Smooth muscle cell (in vitro differentiated cells): Measurements from ENCODE around the gene UNC5C. TPM values are rescaled to one million over a fixed set of nuclear protein-coding genes. Genes with fewer than 3 reads are reported as not detected.

Experiments used
- DNase-seq: peaks from one replicate; lab custom pipeline; 2025; ENCODE audit not compliant: unreplicated experiment; lab: John Stamatoyannopoulos, UW
- H2AFZ ChIP-seq: fragments of 200-600 bp; sonication (generic); 2 replicates; pipeline ENCODE4 v1.6.0; 2016; ENCODE audit warnings: antibody characterized with exemption, low read depth, mild to moderate bottlenecking
- H3F3A ChIP-seq: fragments of 200-600 bp; sonication (generic); 2 replicates; pipeline ENCODE4 v1.6.0; 2017; ENCODE audit warnings: antibody characterized with exemption, low read depth
- H3K27ac ChIP-seq: fragments of 200-600 bp; sonication (generic); 2 replicates; pipeline ENCODE4 v1.5.1; 2016; ENCODE audit warnings: low read depth, mild to moderate bottlenecking
- H3K27me3 ChIP-seq: fragments of 200-600 bp; sonication (generic); 2 replicates; pipeline ENCODE4 v1.6.1; 2016; ENCODE audit warnings: low read depth, mild to moderate bottlenecking
- H3K36me3 ChIP-seq: fragments of 200-600 bp; sonication (generic); 2 replicates; pipeline ENCODE4 v1.5.1; 2016; ENCODE audit warnings: low read depth
- H3K4me1 ChIP-seq: fragments of 200-600 bp; sonication (generic); 2 replicates; pipeline ENCODE4 v1.5.1; 2016; ENCODE audit warnings: low read depth
- H3K4me2 ChIP-seq: fragments of 200-600 bp; sonication (generic); 2 replicates; pipeline ENCODE4 v1.6.0; 2016; ENCODE audit warnings: mild to moderate bottlenecking
- H3K4me3 ChIP-seq: fragments of 200-600 bp; sonication (generic); 2 replicates; pipeline ENCODE4 v1.5.1; 2016; ENCODE audit warnings: mild to moderate bottlenecking
- H3K79me2 ChIP-seq: fragments of 200-600 bp; sonication (generic); 2 replicates; pipeline ENCODE4 v1.6.0; 2016; ENCODE audit warnings: low read depth, mild to moderate bottlenecking
- H3K9ac ChIP-seq: fragments of 200-600 bp; sonication (generic); 2 replicates; pipeline ENCODE4 v1.6.0; 2016; ENCODE audit warnings: low read depth
- H3K9me3 ChIP-seq: fragments of 200-600 bp; sonication (generic); replicated peaks from 2 replicates; pipeline ENCODE4 v1.5.1; 2016; ENCODE audit warnings: low read depth
- H4K20me1 ChIP-seq: fragments of 200-600 bp; sonication (generic); 2 replicates; pipeline ENCODE4 v1.6.0; 2016; ENCODE audit warnings: low read depth
- WGBS: methylation state at CpG from one replicate; pipeline ENCODE4 v1.1.7; 2016; ENCODE audit warnings: low lambda C conversion rate; 5-methylcytosine and 5-hydroxymethylcytosine counted together
- polyA plus RNA-seq: library from polyadenylated mRNA; unstranded; fragments of >200 nt; fragmentation: Nextera tagmentation; extraction: Ambion mirVana; gene quantifications from 2 replicates; pipeline ENCODE4 v1.2.1, GENCODE V29; 2016
- total RNA-seq: library from RNA; depleted of rRNA; stranded (reverse); fragments of >200 nt; gene quantifications from 2 replicates; pipeline ENCODE4 v1.2.3, GENCODE V29; 2014
- TF ChIP-seq, protein P1 (sequence below): fragments of 200-600 bp; sonication (generic); IDR thresholded peaks from 2 replicates; pipeline ENCODE4 v1.5.1; 2017; ENCODE audit warnings: borderline replicate concordance, mild to moderate bottlenecking, antibody characterized with exemption; ENCODE audit not compliant: insufficient read depth, poor library complexity, severe bottlenecking

The UNC5C gene
- total and polyA plus RNA-seq, 2 experiments from 2014 or later: 2.0 to 15.6 TPM

DNA sequence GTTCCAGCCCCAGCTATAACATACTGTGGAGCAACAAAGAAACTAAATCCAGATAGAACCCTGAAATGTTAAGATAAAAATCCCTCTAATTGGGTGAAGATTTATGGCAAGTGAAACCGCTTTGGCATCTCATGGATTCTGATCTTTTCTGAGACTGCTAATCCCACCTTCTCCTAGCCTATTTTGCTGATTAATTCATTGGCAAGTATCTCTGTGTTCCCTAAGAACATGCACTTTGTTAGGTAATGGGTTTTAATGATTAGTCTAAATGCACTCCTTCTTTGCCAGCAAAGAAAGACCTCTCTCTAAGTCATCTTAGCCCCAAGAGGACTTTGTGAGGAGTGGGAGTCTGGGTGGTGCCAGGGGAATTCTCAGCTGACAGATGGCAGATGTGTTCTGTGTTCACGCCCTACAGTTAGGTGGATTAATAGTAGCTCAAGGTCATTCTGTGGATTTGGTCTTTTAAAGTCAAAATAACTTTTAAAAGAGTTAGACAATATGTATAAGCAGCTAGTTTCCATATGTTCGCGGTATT lies 171.3 kb downstream of the UNC5C start:
- Histone ChIP-seq H3K4me1 (peaks cover 4% of the 10 kb centered on the region), H3K4me3 (no peak overlapping the region), H3K9ac (no peak overlapping the region), H4K20me1 (no peaks in the 10 kb centered on the region), H3K79me2 (peaks cover 15% of the 10 kb centered on the region), H3K36me3 (no peaks in the 10 kb centered on the region), H2AFZ (no peak overlapping the region), H3F3A (no peaks in the 10 kb centered on the region), H3K9me3 (no peaks in the 10 kb centered on the region), H3K27me3 (no peaks in the 10 kb centered on the region), H3K4me2 (no peak overlapping the region), H3K27ac (no peak overlapping the region)
- no peak for DNase-seq
- TF ChIP-seq, protein P1, sequence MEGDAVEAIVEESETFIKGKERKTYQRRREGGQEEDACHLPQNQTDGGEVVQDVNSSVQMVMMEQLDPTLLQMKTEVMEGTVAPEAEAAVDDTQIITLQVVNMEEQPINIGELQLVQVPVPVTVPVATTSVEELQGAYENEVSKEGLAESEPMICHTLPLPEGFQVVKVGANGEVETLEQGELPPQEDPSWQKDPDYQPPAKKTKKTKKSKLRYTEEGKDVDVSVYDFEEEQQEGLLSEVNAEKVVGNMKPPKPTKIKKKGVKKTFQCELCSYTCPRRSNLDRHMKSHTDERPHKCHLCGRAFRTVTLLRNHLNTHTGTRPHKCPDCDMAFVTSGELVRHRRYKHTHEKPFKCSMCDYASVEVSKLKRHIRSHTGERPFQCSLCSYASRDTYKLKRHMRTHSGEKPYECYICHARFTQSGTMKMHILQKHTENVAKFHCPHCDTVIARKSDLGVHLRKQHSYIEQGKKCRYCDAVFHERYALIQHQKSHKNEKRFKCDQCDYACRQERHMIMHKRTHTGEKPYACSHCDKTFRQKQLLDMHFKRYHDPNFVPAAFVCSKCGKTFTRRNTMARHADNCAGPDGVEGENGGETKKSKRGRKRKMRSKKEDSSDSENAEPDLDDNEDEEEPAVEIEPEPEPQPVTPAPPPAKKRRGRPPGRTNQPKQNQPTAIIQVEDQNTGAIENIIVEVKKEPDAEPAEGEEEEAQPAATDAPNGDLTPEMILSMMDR: no peak
- 96% methylated on average over 4 of the region's 4 CpGs for WGBS

DNA sequence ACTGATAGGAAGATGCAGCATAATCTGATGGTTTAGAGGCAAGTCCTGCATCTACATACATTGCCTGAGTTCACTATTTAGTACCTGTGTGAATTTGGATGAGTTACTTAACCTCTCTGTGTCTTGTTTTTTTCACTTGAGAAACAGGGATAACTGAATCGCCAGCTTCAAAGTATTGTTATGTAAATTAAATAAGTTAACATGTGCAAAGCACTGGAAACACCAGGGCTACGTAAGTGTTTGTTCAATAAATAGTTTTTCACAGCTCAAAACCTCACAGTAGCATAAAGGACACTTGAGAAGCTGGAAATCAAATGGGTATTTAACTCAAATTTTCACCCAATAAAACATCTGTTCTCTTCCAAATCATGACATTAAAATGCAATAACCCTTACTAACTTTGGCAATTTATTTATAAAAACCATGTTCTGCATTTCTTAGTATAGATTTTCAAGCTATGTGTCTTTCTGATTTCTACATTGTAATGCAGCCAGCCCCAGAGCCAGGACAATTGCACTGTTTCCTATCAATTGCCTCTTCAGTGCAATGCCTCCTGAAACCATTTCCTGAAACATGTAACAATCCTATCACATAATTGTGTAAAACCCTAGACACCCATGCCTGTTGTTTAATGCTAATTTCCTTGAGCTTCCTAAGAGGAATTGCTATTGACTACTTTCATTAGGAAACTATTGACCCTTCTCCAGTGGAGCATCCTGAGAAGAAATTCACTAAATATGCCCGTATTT lies 177.1 kb downstream of the UNC5C start:
- 67% methylated on average over 3 of the region's 3 CpGs for WGBS
- Histone ChIP-seq H3K9ac (no peak overlapping the region), H3K36me3 (no peaks in the 10 kb centered on the region), H3K27ac (no peak overlapping the region), H3K4me2 (no peak overlapping the region), H3K79me2 (peaks cover 16% of the 10 kb centered on the region), H3K9me3 (no peaks in the 10 kb centered on the region), H3K4me3 (no peak overlapping the region), H3K4me1 (no peaks in the 10 kb centered on the region), H2AFZ (no peak overlapping the region), H3F3A (no peaks in the 10 kb centered on the region), H3K27me3 (no peaks in the 10 kb centered on the region), H4K20me1 (no peaks in the 10 kb centered on the region)
- TF ChIP-seq, protein P1: no peak
- no peak for DNase-seq

DNA sequence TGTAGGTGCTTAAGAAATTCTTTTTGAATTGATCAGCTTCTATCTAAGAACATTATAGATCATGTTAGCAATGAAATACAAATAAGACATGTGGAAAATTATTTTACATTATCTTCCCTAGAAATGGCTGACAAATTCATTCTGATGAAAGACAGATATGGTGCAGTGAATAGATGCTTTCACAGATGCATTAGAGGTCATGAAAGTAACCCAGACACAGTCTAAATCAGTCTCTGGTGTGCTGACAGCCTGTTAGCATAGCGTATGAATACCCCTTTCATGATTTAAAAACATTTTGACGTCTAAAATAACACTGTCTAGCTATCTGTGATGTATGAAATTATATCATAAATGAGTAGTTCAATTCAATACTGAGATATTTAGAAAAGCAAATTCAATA lies 180.9 kb downstream of the UNC5C start:
- Histone ChIP-seq H3F3A (no peaks in the 10 kb centered on the region), H3K27ac (no peak overlapping the region), H3K4me3 (no peak overlapping the region), H3K9me3 (no peaks in the 10 kb centered on the region), H3K4me1 (peaks cover 10% of the 10 kb centered on the region), H3K27me3 (no peaks in the 10 kb centered on the region), H2AFZ (no peak overlapping the region), H4K20me1 (no peaks in the 10 kb centered on the region), H3K4me2 (no peak overlapping the region), H3K79me2 (peaks cover 11% of the 10 kb centered on the region), H3K36me3 (no peaks in the 10 kb centered on the region), H3K9ac (no peak overlapping the region)
- DNase-seq: no peak
- 89% methylated on average over 2 of the region's 2 CpGs for WGBS
- TF ChIP-seq, protein P1: no peak

DNA sequence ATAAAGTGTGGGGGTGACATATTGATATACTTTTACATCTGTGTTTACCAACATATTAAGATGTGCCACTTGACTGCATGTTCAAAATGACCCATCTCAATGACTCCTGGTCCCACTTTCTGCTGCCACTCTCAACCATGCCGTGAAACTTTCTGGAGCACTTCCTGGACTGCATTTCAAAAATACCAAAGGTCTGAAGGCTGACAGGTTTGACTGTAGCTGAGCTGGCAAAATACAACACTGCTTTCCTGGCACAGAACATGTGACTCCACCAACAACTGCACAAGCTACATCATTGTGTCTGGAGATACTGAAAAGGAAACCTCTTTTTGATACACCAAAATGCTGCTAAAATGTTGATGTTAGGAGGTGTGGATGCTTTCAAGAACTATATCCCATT lies 184.8 kb downstream of the UNC5C start:
- no peak overlapping the region for H3K4me2 ChIP-seq
- 68% methylated on average over 1 of the region's 1 CpG for WGBS

More for the DNA sequence above, 184.8 kb downstream of the UNC5C start:
- H3K27ac ChIP-seq: no peak overlapping the region
- H3K36me3 ChIP-seq: no peaks in the 10 kb centered on the region
- no peak overlapping the region for H3K9ac ChIP-seq
- H3K4me3 ChIP-seq: no peak overlapping the region
- H3K27me3 ChIP-seq: no peaks in the 10 kb centered on the region
- no peak overlapping the region for H2AFZ ChIP-seq
- peaks cover 3% of the 10 kb centered on the region for H3F3A ChIP-seq
- H4K20me1 ChIP-seq: no peaks in the 10 kb centered on the region
- H3K4me1 ChIP-seq: peaks cover 12% of the 10 kb centered on the region
- DNase-seq: no peak
- TF ChIP-seq, protein P1: no peak
- peaks cover 11% of the 10 kb centered on the region for H3K79me2 ChIP-seq
- H3K9me3 ChIP-seq: no peaks in the 10 kb centered on the region
